ENCODE measurements around the gene LCE1E.

LCE1E gene

GRCh38 chr1:152777510-152778137, 8.4 kb upstream of the LCE1E start:
- H3K27me3 ChIP-seq (ENCODE audit: control insufficient read depth, insufficient read depth, low read length): no peaks in the 10 kb centered on the region
- no peak for DNase-seq (ENCODE audit: low read depth, low spot score)
- H3K4me1 ChIP-seq (ENCODE audit: control insufficient read depth, insufficient read depth, low read length): no peaks in the 10 kb centered on the region
- H3K4me3 ChIP-seq (ENCODE audit: low read length): no peak overlapping the region
- no peaks in the 10 kb centered on the region for H3K36me3 ChIP-seq (ENCODE audit: control insufficient read depth, insufficient read depth, low read length)
- H3K9me3 ChIP-seq (ENCODE audit: control insufficient read depth, insufficient read depth, low read length): peaks cover 9% of the 10 kb centered on the region
- no peak overlapping the region for H3K27ac ChIP-seq (ENCODE audit: low read length)
- no CpG with 5 or more reads among the region's 4 CpGs for WGBS (ENCODE audit: insufficient coverage, insufficient read length)

GRCh38 chr1:152783095-152783494, 3.0 kb upstream of the LCE1E start:
- Histone ChIP-seq H3K27ac (ENCODE audit: low read length) (no peak overlapping the region), H3K4me3 (ENCODE audit: low read length) (no peak overlapping the region), H3K27me3 (ENCODE audit: control insufficient read depth, insufficient read depth, low read length) (no peaks in the 10 kb centered on the region), H3K36me3 (ENCODE audit: control insufficient read depth, insufficient read depth, low read length) (no peaks in the 10 kb centered on the region), H3K4me1 (ENCODE audit: control insufficient read depth, insufficient read depth, low read length) (no peaks in the 10 kb centered on the region), H3K9me3 (ENCODE audit: control insufficient read depth, insufficient read depth, low read length) (peaks cover 19% of the 10 kb centered on the region)
- no peak for DNase-seq (ENCODE audit: low read depth, low spot score)
- WGBS (ENCODE audit: insufficient coverage, insufficient read length): no CpG with 5 or more reads among the region's 2 CpGs

- no peak for DNase-seq (ENCODE audit: low read depth, low spot score)
- no peaks in the 10 kb centered on the region for H3K36me3 ChIP-seq (ENCODE audit: control insufficient read depth, insufficient read depth, low read length)
- H3K4me3 ChIP-seq (ENCODE audit: low read length): no peak overlapping the region
- H3K27me3 ChIP-seq (ENCODE audit: control insufficient read depth, insufficient read depth, low read length): no peaks in the 10 kb centered on the region
- H3K4me1 ChIP-seq (ENCODE audit: control insufficient read depth, insufficient read depth, low read length): no peaks in the 10 kb centered on the region
- no peak overlapping the region for H3K27ac ChIP-seq (ENCODE audit: low read length)
- no CpG with 5 or more reads among the region's 4 CpGs for WGBS (ENCODE audit: insufficient coverage, insufficient read length)
- peaks cover 5% of the 10 kb centered on the region for H3K9me3 ChIP-seq (ENCODE audit: control insufficient read depth, insufficient read depth, low read length)
These were observed 9.6 kb downstream of the LCE1E start for GRCh38 chr1:152795686-152796085.

GRCh38 chr1:152796421-152796820, 10.4 kb downstream of the LCE1E start, which contains the start of gene LCE1D:
LCE1D (plus strand) TSS chr1:152796721; CDS start chr1:152797795, 1,074 bp downstream.
- Histone ChIP-seq H3K27ac (ENCODE audit: low read length) (no peak within 1 kb of the TSS), H3K36me3 (ENCODE audit: control insufficient read depth, insufficient read depth, low read length) (no peaks in the 10 kb centered on the region), H3K27me3 (ENCODE audit: control insufficient read depth, insufficient read depth, low read length) (no peaks in the 10 kb centered on the region), H3K9me3 (ENCODE audit: control insufficient read depth, insufficient read depth, low read length) (peaks cover 7% of the 10 kb centered on the region), H3K4me3 (ENCODE audit: low read length) (no peak within 1 kb of the TSS), H3K4me1 (ENCODE audit: control insufficient read depth, insufficient read depth, low read length) (no peaks in the 10 kb centered on the region)
- DNase-seq (ENCODE audit: low read depth, low spot score): no peak
- WGBS (ENCODE audit: insufficient coverage, insufficient read length): no CpG with 5 or more reads among the region's 3 CpGs

- H3K27me3 ChIP-seq (ENCODE audit: control insufficient read depth, insufficient read depth, low read length): no peaks in the 10 kb centered on the region
- H3K4me3 ChIP-seq (ENCODE audit: low read length): no peak overlapping the region
- no peak overlapping the region for H3K27ac ChIP-seq (ENCODE audit: low read length)
- H3K36me3 ChIP-seq (ENCODE audit: control insufficient read depth, insufficient read depth, low read length): no peaks in the 10 kb centered on the region
- no peaks in the 10 kb centered on the region for H3K4me1 ChIP-seq (ENCODE audit: control insufficient read depth, insufficient read depth, low read length)
- H3K9me3 ChIP-seq (ENCODE audit: control insufficient read depth, insufficient read depth, low read length): peaks cover 10% of the 10 kb centered on the region
- WGBS (ENCODE audit: insufficient coverage, insufficient read length): no CpG with 5 or more reads among the region's 1 CpG
- no peak for DNase-seq (ENCODE audit: low read depth, low spot score)
These were observed 15.3 kb downstream of the LCE1E start for GRCh38 chr1:152801333-152801732.

- Histone ChIP-seq H3K9me3 (ENCODE audit: control insufficient read depth, insufficient read depth, low read length) (peaks cover 6% of the 10 kb centered on the region), H3K27me3 (ENCODE audit: control insufficient read depth, insufficient read depth, low read length) (no peaks in the 10 kb centered on the region), H3K36me3 (ENCODE audit: control insufficient read depth, insufficient read depth, low read length) (no peaks in the 10 kb centered on the region), H3K4me1 (ENCODE audit: control insufficient read depth, insufficient read depth, low read length) (no peaks in the 10 kb centered on the region), H3K27ac (ENCODE audit: low read length) (no peak within 1 kb of the TSS), H3K4me3 (ENCODE audit: low read length) (no peak within 1 kb of the TSS)
- DNase-seq (ENCODE audit: low read depth, low spot score): no peak
- no CpG with 5 or more reads among the region's 3 CpGs for WGBS (ENCODE audit: insufficient coverage, insufficient read length)
These were observed 20.5 kb downstream of the LCE1E start, which contains the start of gene LCE1C for GRCh38 chr1:152806576-152806975. LCE1C (minus strand) TSS chr1:152806651; CDS start chr1:152805478, 1,173 bp downstream.

GRCh38 chr1:152811050-152811449, 25.0 kb downstream of the LCE1E start:
- Histone ChIP-seq H3K4me3 (ENCODE audit: low read length) (no peak overlapping the region), H3K9me3 (ENCODE audit: control insufficient read depth, insufficient read depth, low read length) (peaks cover 5% of the 10 kb centered on the region), H3K27ac (ENCODE audit: low read length) (no peak overlapping the region), H3K4me1 (ENCODE audit: control insufficient read depth, insufficient read depth, low read length) (no peaks in the 10 kb centered on the region), H3K36me3 (ENCODE audit: control insufficient read depth, insufficient read depth, low read length) (no peaks in the 10 kb centered on the region), H3K27me3 (ENCODE audit: control insufficient read depth, insufficient read depth, low read length) (no peaks in the 10 kb centered on the region)
- DNase-seq (ENCODE audit: low read depth, low spot score): no peak
- no CpG with 5 or more reads among the region's 2 CpGs for WGBS (ENCODE audit: insufficient coverage, insufficient read length)

GRCh38 chr1:152811671-152812070, 25.6 kb downstream of the LCE1E start, which contains the start of gene LCE1B:
LCE1B (plus strand) TSS chr1:152811971; CDS start chr1:152812447, 476 bp downstream.
- Histone ChIP-seq H3K27ac (ENCODE audit: low read length) (no peak within 1 kb of the TSS), H3K9me3 (ENCODE audit: control insufficient read depth, insufficient read depth, low read length) (peaks cover 5% of the 10 kb centered on the region)

GRCh38 chr1:152817309-152817708, 31.3 kb downstream of the LCE1E start:
- H3K27me3 ChIP-seq (ENCODE audit: control insufficient read depth, insufficient read depth, low read length): no peaks in the 10 kb centered on the region
- DNase-seq (ENCODE audit: low read depth, low spot score): no peak
- no peaks in the 10 kb centered on the region for H3K4me1 ChIP-seq (ENCODE audit: control insufficient read depth, insufficient read depth, low read length)
- no peaks in the 10 kb centered on the region for H3K36me3 ChIP-seq (ENCODE audit: control insufficient read depth, insufficient read depth, low read length)
- no peak overlapping the region for H3K4me3 ChIP-seq (ENCODE audit: low read length)
- H3K27ac ChIP-seq (ENCODE audit: low read length): no peak overlapping the region
- no CpG with 5 or more reads among the region's 6 CpGs for WGBS (ENCODE audit: insufficient coverage, insufficient read length)
- peaks cover 13% of the 10 kb centered on the region for H3K9me3 ChIP-seq (ENCODE audit: control insufficient read depth, insufficient read depth, low read length)

More at GRCh38 chr1:152811671-152812070, 25.6 kb downstream of the LCE1E start, which contains the start of gene LCE1B:
- DNase-seq (ENCODE audit: low read depth, low spot score): no peak
- Histone ChIP-seq H3K4me1 (ENCODE audit: control insufficient read depth, insufficient read depth, low read length) (no peaks in the 10 kb centered on the region), H3K36me3 (ENCODE audit: control insufficient read depth, insufficient read depth, low read length) (no peaks in the 10 kb centered on the region), H3K27me3 (ENCODE audit: control insufficient read depth, insufficient read depth, low read length) (no peaks in the 10 kb centered on the region), H3K4me3 (ENCODE audit: low read length) (no peak within 1 kb of the TSS)
- WGBS (ENCODE audit: insufficient coverage, insufficient read length): no CpG with 5 or more reads among the region's 2 CpGs

GRCh38 chr1:152823294-152823693, 37.2 kb downstream of the LCE1E start:
- H3K27ac ChIP-seq (ENCODE audit: low read length): no peak overlapping the region
- no CpG with 5 or more reads among the region's 5 CpGs for WGBS (ENCODE audit: insufficient coverage, insufficient read length)
- no peaks in the 10 kb centered on the region for H3K36me3 ChIP-seq (ENCODE audit: control insufficient read depth, insufficient read depth, low read length)
- no peaks in the 10 kb centered on the region for H3K4me1 ChIP-seq (ENCODE audit: control insufficient read depth, insufficient read depth, low read length)
- no peaks in the 10 kb centered on the region for H3K27me3 ChIP-seq (ENCODE audit: control insufficient read depth, insufficient read depth, low read length)
- H3K9me3 ChIP-seq (ENCODE audit: control insufficient read depth, insufficient read depth, low read length): peaks cover 12% of the 10 kb centered on the region
- DNase-seq (ENCODE audit: low read depth, low spot score): no peak
- no peak overlapping the region for H3K4me3 ChIP-seq (ENCODE audit: low read length)

- Histone ChIP-seq H3K27me3 (ENCODE audit: control insufficient read depth, insufficient read depth, low read length) (no peaks in the 10 kb centered on the region), H3K36me3 (ENCODE audit: control insufficient read depth, insufficient read depth, low read length) (no peaks in the 10 kb centered on the region), H3K4me3 (ENCODE audit: low read length) (no peak overlapping the region), H3K9me3 (ENCODE audit: control insufficient read depth, insufficient read depth, low read length) (peaks cover 7% of the 10 kb centered on the region), H3K27ac (ENCODE audit: low read length) (no peak overlapping the region), H3K4me1 (ENCODE audit: control insufficient read depth, insufficient read depth, low read length) (no peaks in the 10 kb centered on the region)
- DNase-seq (ENCODE audit: low read depth, low spot score): no peak
These were observed 38.9 kb downstream of the LCE1E start for GRCh38 chr1:152824964-152825363.

Measured in iPS DF 6.9 (cell line).